ENCODE data around the gene ADGRG2. TPM values are rescaled to one million over a fixed set of nuclear protein-coding genes. Genes with fewer than 3 reads are reported as not detected.
"Not testable (repeated sequence)": the region's sequence is repeated elsewhere in the genome, so short reads cannot be mapped to it uniquely, and the experiment has no call there.

The ADGRG2 gene
- total and polyA plus RNA-seq, 2 donors (not counting 1 experiment from before 2014, with no cell fraction given): under 0.01 to 0.05 TPM

- Histone ChIP-seq H3K4me1 (ENCODE audit: control insufficient read depth, extremely low read depth, insufficient read depth, low read length) (no peaks in the 10 kb centered on the region), H3K36me3 (ENCODE audit: control insufficient read depth, insufficient read depth, low read length) (no peaks in the 10 kb centered on the region), H3K79me2 (ENCODE audit: control insufficient read depth, insufficient read depth, low read length) (no peaks in the 10 kb centered on the region), H3K27me3 (ENCODE audit: control insufficient read depth, insufficient read depth, low read length) (no peaks in the 10 kb centered on the region), H4K20me1 (ENCODE audit: control insufficient read depth, extremely low read depth, insufficient read depth, low read length) (no peaks in the 10 kb centered on the region), H3K4me2 (ENCODE audit: extremely low read depth, insufficient read depth, low read length) (no peak overlapping the region), H3K27ac (ENCODE audit: insufficient read depth, low read length) (no peak overlapping the region), H3K9ac (ENCODE audit: insufficient read depth, low read length) (no peak overlapping the region), H3K9me3 (ENCODE audit: control insufficient read depth, insufficient read depth, low read depth, low read length) (no peaks in the 10 kb centered on the region), H3K4me3 (replicated peaks in 1 of 4; ENCODE audit: control extremely low read depth in 1 of 4, insufficient read depth in 1 of 4, low read depth in 3 of 4, low read length in 4 of 4) (no peak overlapping the region), H2AFZ (ENCODE audit: low read length) (no peak overlapping the region)
- DNase-seq (ENCODE audit: low read depth in 2 of 2): no peak
- TF ChIP-seq, protein P1, sequence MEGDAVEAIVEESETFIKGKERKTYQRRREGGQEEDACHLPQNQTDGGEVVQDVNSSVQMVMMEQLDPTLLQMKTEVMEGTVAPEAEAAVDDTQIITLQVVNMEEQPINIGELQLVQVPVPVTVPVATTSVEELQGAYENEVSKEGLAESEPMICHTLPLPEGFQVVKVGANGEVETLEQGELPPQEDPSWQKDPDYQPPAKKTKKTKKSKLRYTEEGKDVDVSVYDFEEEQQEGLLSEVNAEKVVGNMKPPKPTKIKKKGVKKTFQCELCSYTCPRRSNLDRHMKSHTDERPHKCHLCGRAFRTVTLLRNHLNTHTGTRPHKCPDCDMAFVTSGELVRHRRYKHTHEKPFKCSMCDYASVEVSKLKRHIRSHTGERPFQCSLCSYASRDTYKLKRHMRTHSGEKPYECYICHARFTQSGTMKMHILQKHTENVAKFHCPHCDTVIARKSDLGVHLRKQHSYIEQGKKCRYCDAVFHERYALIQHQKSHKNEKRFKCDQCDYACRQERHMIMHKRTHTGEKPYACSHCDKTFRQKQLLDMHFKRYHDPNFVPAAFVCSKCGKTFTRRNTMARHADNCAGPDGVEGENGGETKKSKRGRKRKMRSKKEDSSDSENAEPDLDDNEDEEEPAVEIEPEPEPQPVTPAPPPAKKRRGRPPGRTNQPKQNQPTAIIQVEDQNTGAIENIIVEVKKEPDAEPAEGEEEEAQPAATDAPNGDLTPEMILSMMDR (conservative IDR thresholded peaks at IDR 0.05 in 1 of 2, IDR thresholded peaks at IDR 0.05 in 1 of 2; ENCODE audit: low read depth in 1 of 2, low read length in 2 of 2): no peak
- TF ChIP-seq EZH2 (IDR thresholded peaks at IDR 0.05; ENCODE audit: low read length, missing control alignments): no peak
Measured at GRCh38 chrX:19072372-19072771, 49.9 kb downstream of the ADGRG2 start.

- H3K4me3 ChIP-seq (replicated peaks in 1 of 4; ENCODE audit: control extremely low read depth in 1 of 4, insufficient read depth in 1 of 4, low read depth in 3 of 4, low read length in 4 of 4): no peak overlapping the region
- H2AFZ ChIP-seq (ENCODE audit: low read length): no peak overlapping the region
- H4K20me1 ChIP-seq (ENCODE audit: control insufficient read depth, extremely low read depth, insufficient read depth, low read length): no peaks in the 10 kb centered on the region
Measured at GRCh38 chrX:19070555-19070994, 51.7 kb downstream of the ADGRG2 start.

DNA sequence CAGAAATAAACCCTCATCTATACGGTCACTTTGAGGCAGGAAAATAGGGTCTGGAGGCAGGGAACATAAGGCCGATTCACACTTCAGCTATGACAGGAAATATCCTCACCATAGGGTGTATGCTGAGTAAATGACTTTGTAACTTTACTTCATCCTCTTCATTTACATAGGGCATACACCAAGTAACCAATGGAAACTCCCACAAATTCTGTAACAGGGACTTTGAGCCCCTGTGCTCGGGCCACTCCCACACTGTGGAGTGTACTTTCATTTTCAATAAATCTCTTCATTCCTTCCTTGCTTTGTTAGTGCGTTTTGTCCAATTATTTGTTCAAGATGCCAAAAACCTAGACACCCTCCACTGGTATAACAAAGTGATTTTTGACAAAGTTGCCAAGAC lies 55.3 kb downstream of the ADGRG2 start:
- not testable (repeated sequence) for H3K4me3 ChIP-seq (replicated peaks in 1 of 4; ENCODE audit: control extremely low read depth in 1 of 4, insufficient read depth in 1 of 4, low read depth in 3 of 4, low read length in 4 of 4); H3K9ac ChIP-seq (ENCODE audit: insufficient read depth, low read length); H3K9me3 ChIP-seq (ENCODE audit: control insufficient read depth, insufficient read depth, low read depth, low read length); H3K27ac ChIP-seq (ENCODE audit: insufficient read depth, low read length); DNase-seq (ENCODE audit: low read depth in 2 of 2); H3K36me3 ChIP-seq (ENCODE audit: control insufficient read depth, insufficient read depth, low read length); H3K4me1 ChIP-seq (ENCODE audit: control insufficient read depth, extremely low read depth, insufficient read depth, low read length); H3K27me3 ChIP-seq (ENCODE audit: control insufficient read depth, insufficient read depth, low read length); H4K20me1 ChIP-seq (ENCODE audit: control insufficient read depth, extremely low read depth, insufficient read depth, low read length); H3K79me2 ChIP-seq (ENCODE audit: control insufficient read depth, insufficient read depth, low read length); H2AFZ ChIP-seq (ENCODE audit: low read length); H3K4me2 ChIP-seq (ENCODE audit: extremely low read depth, insufficient read depth, low read length)

More at GRCh38 chrX:19070555-19070994, 51.7 kb downstream of the ADGRG2 start:
- no peak overlapping the region for H3K27ac ChIP-seq (ENCODE audit: insufficient read depth, low read length)
- no peak overlapping the region for H3K4me2 ChIP-seq (ENCODE audit: extremely low read depth, insufficient read depth, low read length)
- no peak for DNase-seq (ENCODE audit: low read depth in 2 of 2)
- no peaks in the 10 kb centered on the region for H3K79me2 ChIP-seq (ENCODE audit: control insufficient read depth, insufficient read depth, low read length)
- no peak overlapping the region for H3K9ac ChIP-seq (ENCODE audit: insufficient read depth, low read length)
- H3K27me3 ChIP-seq (ENCODE audit: control insufficient read depth, insufficient read depth, low read length): no peaks in the 10 kb centered on the region
- no peaks in the 10 kb centered on the region for H3K9me3 ChIP-seq (ENCODE audit: control insufficient read depth, insufficient read depth, low read depth, low read length)
- H3K4me1 ChIP-seq (ENCODE audit: control insufficient read depth, extremely low read depth, insufficient read depth, low read length): no peaks in the 10 kb centered on the region
- TF ChIP-seq EZH2 (IDR thresholded peaks at IDR 0.05; ENCODE audit: low read length, missing control alignments): no peak
- TF ChIP-seq, protein P1 (conservative IDR thresholded peaks at IDR 0.05 in 1 of 2, IDR thresholded peaks at IDR 0.05 in 1 of 2; ENCODE audit: low read depth in 1 of 2, low read length in 2 of 2): no peak
- H3K36me3 ChIP-seq (ENCODE audit: control insufficient read depth, insufficient read depth, low read length): no peaks in the 10 kb centered on the region

Data from fibroblast of lung (primary cell).